ENCODE data around the gene HK3. TPM values are rescaled to one million over a fixed set of nuclear protein-coding genes. Genes with fewer than 3 reads are reported as not detected.

The HK3 gene
- total RNA-seq, 1 donor from 2014 or later, result 0.51 TPM

- H3K27ac Mint-ChIP-seq (ENCODE audit: unreplicated experiment), result no peak overlapping the region
- no peaks in the 10 kb centered on the region for H3K4me1 Mint-ChIP-seq (ENCODE audit: unreplicated experiment)
- TF ChIP-seq CTCF (IDR thresholded peaks at IDR 0.05; ENCODE audit: unreplicated experiment), result no peak
- H3K4me3 Mint-ChIP-seq (ENCODE audit: unreplicated experiment), result no peak overlapping the region
- peaks cover 11% of the 10 kb centered on the region for H3K27me3 Mint-ChIP-seq (ENCODE audit: unreplicated experiment)
- peaks cover 5% of the 10 kb centered on the region for H3K36me3 Mint-ChIP-seq (ENCODE audit: low read depth, unreplicated experiment)
- DNase-seq (ENCODE audit: low spot score), result no peak
- H3K9me3 Mint-ChIP-seq (ENCODE audit: unreplicated experiment), result no peaks in the 10 kb centered on the region
These were observed 65.9 kb downstream of the HK3 start for GRCh38 chr5:176833286-176833685.

GRCh38 chr5:176832162-176832561, 67.0 kb downstream of the HK3 start:
- H3K4me3 Mint-ChIP-seq (ENCODE audit: unreplicated experiment), result no peak overlapping the region
- H3K36me3 Mint-ChIP-seq (ENCODE audit: low read depth, unreplicated experiment), result peaks cover 5% of the 10 kb centered on the region
- H3K27ac Mint-ChIP-seq (ENCODE audit: unreplicated experiment), result no peak overlapping the region
- no peak for TF ChIP-seq CTCF (IDR thresholded peaks at IDR 0.05; ENCODE audit: unreplicated experiment)
- no peaks in the 10 kb centered on the region for H3K4me1 Mint-ChIP-seq (ENCODE audit: unreplicated experiment)
- DNase-seq (ENCODE audit: low spot score), result no peak
- H3K9me3 Mint-ChIP-seq (ENCODE audit: unreplicated experiment), result no peaks in the 10 kb centered on the region
- H3K27me3 Mint-ChIP-seq (ENCODE audit: unreplicated experiment), result peaks cover 11% of the 10 kb centered on the region

- Mint-ChIP-seq H3K9me3 (ENCODE audit: unreplicated experiment) (no peaks in the 10 kb centered on the region), H3K4me1 (ENCODE audit: unreplicated experiment) (no peaks in the 10 kb centered on the region), H3K27ac (ENCODE audit: unreplicated experiment) (no peak overlapping the region), H3K27me3 (ENCODE audit: unreplicated experiment) (peaks cover 11% of the 10 kb centered on the region), H3K4me3 (ENCODE audit: unreplicated experiment) (no peak overlapping the region), H3K36me3 (ENCODE audit: low read depth, unreplicated experiment) (peaks cover 5% of the 10 kb centered on the region)
- DNase-seq (ENCODE audit: low spot score), result no peak
- TF ChIP-seq CTCF (IDR thresholded peaks at IDR 0.05; ENCODE audit: unreplicated experiment), result no peak
These were observed 67.7 kb downstream of the HK3 start for GRCh38 chr5:176831425-176831824.

- no peak for TF ChIP-seq CTCF (IDR thresholded peaks at IDR 0.05; ENCODE audit: unreplicated experiment)
- peaks cover 5% of the 10 kb centered on the region for H3K36me3 Mint-ChIP-seq (ENCODE audit: low read depth, unreplicated experiment)
- peaks cover 9% of the 10 kb centered on the region for H3K27me3 Mint-ChIP-seq (ENCODE audit: unreplicated experiment)
- no peak overlapping the region for H3K4me3 Mint-ChIP-seq (ENCODE audit: unreplicated experiment)
- H3K27ac Mint-ChIP-seq (ENCODE audit: unreplicated experiment), result no peak overlapping the region
- H3K9me3 Mint-ChIP-seq (ENCODE audit: unreplicated experiment), result no peaks in the 10 kb centered on the region
- no peaks in the 10 kb centered on the region for H3K4me1 Mint-ChIP-seq (ENCODE audit: unreplicated experiment)
- no peak for DNase-seq (ENCODE audit: low spot score)
These were observed 68.1 kb downstream of the HK3 start for GRCh38 chr5:176830995-176831423.

Other genes with a start within 250 kb of the HK3 start
- not detected for gene UNC5A, start 88.8 kb downstream of the HK3 start, total RNA-seq (ENCODE audit: unreplicated experiment)
- gene UIMC1, start 107.4 kb upstream of the HK3 start, total RNA-seq (ENCODE audit: unreplicated experiment), result 40.9 TPM
- 26.3 TPM for gene ZNF346, start 123.3 kb upstream of the HK3 start, total RNA-seq (ENCODE audit: unreplicated experiment)
- 11.0 TPM for gene FGFR4, start 187.6 kb upstream of the HK3 start, total RNA-seq (ENCODE audit: unreplicated experiment)
- 111 TPM for gene NSD1, start 234.4 kb upstream of the HK3 start, total RNA-seq (ENCODE audit: unreplicated experiment)

All from endothelial cell (in vitro differentiated cells).